ENCODE results near the gene G0S2. TPM values are rescaled to one million over a fixed set of nuclear protein-coding genes. Genes with fewer than 3 reads are reported as not detected.

G0S2 gene
- polyA plus RNA-seq, 1 of the 3 experiments (the other 2 are of a cell fraction) = 43.2 TPM

DNA sequence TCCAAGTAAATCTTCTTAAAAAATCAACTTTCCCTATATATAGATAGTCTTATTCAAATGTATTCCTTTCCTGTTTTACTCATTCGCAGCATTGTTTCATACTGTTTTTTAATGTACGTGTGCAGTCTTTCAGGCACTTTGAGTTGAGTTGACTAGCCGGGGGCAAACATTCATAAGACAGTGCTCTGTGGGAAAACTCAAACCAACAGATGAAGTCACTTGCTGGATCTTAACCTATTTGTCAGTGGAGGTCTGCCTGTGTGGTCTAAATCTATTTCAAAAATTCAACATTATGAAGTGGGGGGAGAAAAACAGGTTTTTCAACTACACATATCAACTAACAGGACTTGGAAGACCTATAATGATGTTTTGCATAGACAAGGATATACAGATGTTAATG lies 35.6 kb downstream of the G0S2 start:
- H3K79me2 ChIP-seq (ENCODE audit: insufficient read depth) = no peaks in the 10 kb centered on the region
- ChIA-PET CTCF (interaction anchor here (1.7 kb wide), 1 partner anchor 18 kb away, joined by 4 read pairs; no protein-coding TSS in a partner anchor), POLR2A (no interaction called here)
- TF ChIP-seq ELF1 (IDR thresholded peaks at IDR 0.05) (no peak), TEAD4 (IDR thresholded peaks at IDR 0.05; ENCODE audit: borderline replicate concordance, insufficient read depth) (no peak), GABPA (IDR thresholded peaks at IDR 0.05; ENCODE audit: low read depth) (no peak), RXRA (IDR thresholded peaks at IDR 0.05; ENCODE audit: borderline replicate concordance, low read depth) (no peak), RFX5 (IDR thresholded peaks at IDR 0.05; ENCODE audit: low read length) (no peak)
- H2AFZ ChIP-seq (ENCODE audit: low read depth) = no peak overlapping the region
- H3K9ac ChIP-seq = no peak overlapping the region
- H3K27me3 ChIP-seq (ENCODE audit: insufficient read depth) = no peaks in the 10 kb centered on the region
- H3K36me3 ChIP-seq (replicated peaks in 1 of 2; ENCODE audit: control insufficient read depth in 1 of 2, insufficient read depth in 2 of 2, low read length in 1 of 2) = no peaks in the 10 kb centered on the region
- no peak overlapping the region for H3K4me3 ChIP-seq (ENCODE audit: low read depth in 2 of 2, low read length in 1 of 2)
- no peak overlapping the region for H3K27ac ChIP-seq (ENCODE audit: low read depth in 2 of 2, low read length in 1 of 2)
- 88% methylated on average over 3 of the region's 3 CpGs for WGBS (ENCODE audit: low lambda C conversion rate)
- peaks cover 0 to 23% of the 10 kb centered on the region in 2 experiments; a peak in 3 of 4 replicates for H3K4me1 ChIP-seq (ENCODE audit: control insufficient read depth in 1 of 2, insufficient read depth in 2 of 2, low read depth in 1 of 2, low read length in 1 of 2)
- H3F3A ChIP-seq (replicated peaks; ENCODE audit: insufficient read depth) = peaks cover 7% of the 10 kb centered on the region
- no peaks in the 10 kb centered on the region for H3K9me3 ChIP-seq
- H3K9me2 ChIP-seq = no peaks in the 10 kb centered on the region
- H3K4me2 ChIP-seq = no peak overlapping the region
- no peak for DNase-seq
- H4K20me1 ChIP-seq (ENCODE audit: insufficient read depth) = no peaks in the 10 kb centered on the region

GRCh38 chr1:209714338-209714737 lies 39.1 kb downstream of the G0S2 start:
- 61% methylated on average over 2 of the region's 2 CpGs for WGBS (ENCODE audit: low lambda C conversion rate)
- no peaks in the 10 kb centered on the region for H3K27me3 ChIP-seq (ENCODE audit: insufficient read depth)
- H3K4me2 ChIP-seq = no peak overlapping the region
- ChIA-PET POLR2A (no interaction called here), CTCF (no interaction called here)
- no peak overlapping the region for H3K27ac ChIP-seq (ENCODE audit: low read depth in 2 of 2, low read length in 1 of 2)
- no peaks in the 10 kb centered on the region for H3K79me2 ChIP-seq (ENCODE audit: insufficient read depth)
- DNase-seq = no peak
- no peaks in the 10 kb centered on the region for H3K9me3 ChIP-seq
- no peaks in the 10 kb centered on the region for H4K20me1 ChIP-seq (ENCODE audit: insufficient read depth)
- H3F3A ChIP-seq (replicated peaks; ENCODE audit: insufficient read depth) = peaks cover 15% of the 10 kb centered on the region
- H3K36me3 ChIP-seq (replicated peaks in 1 of 2; ENCODE audit: control insufficient read depth in 1 of 2, insufficient read depth in 2 of 2, low read length in 1 of 2) = no peaks in the 10 kb centered on the region
- H3K4me3 ChIP-seq (ENCODE audit: low read depth in 2 of 2, low read length in 1 of 2) = no peak overlapping the region
- peaks cover 0 to 10% of the 10 kb centered on the region in 2 experiments; a peak in 1 of 4 replicates for H3K4me1 ChIP-seq (ENCODE audit: control insufficient read depth in 1 of 2, insufficient read depth in 2 of 2, low read depth in 1 of 2, low read length in 1 of 2)
- H2AFZ ChIP-seq (ENCODE audit: low read depth) = no peak overlapping the region; the same call in 1 of the 2 replicates
- no peak overlapping the region for H3K9ac ChIP-seq
- H3K9me2 ChIP-seq = no peaks in the 10 kb centered on the region
- TF ChIP-seq SIN3A (IDR thresholded peaks at IDR 0.05; ENCODE audit: borderline replicate concordance, low read depth, low read length) (no peak), RAD21 (IDR thresholded peaks at IDR 0.05; ENCODE audit: low read length) (no peak), JUND (IDR thresholded peaks at IDR 0.05) (no peak), TCF12 (IDR thresholded peaks at IDR 0.05) (no peak)
- TF ChIP-seq, protein P1, sequence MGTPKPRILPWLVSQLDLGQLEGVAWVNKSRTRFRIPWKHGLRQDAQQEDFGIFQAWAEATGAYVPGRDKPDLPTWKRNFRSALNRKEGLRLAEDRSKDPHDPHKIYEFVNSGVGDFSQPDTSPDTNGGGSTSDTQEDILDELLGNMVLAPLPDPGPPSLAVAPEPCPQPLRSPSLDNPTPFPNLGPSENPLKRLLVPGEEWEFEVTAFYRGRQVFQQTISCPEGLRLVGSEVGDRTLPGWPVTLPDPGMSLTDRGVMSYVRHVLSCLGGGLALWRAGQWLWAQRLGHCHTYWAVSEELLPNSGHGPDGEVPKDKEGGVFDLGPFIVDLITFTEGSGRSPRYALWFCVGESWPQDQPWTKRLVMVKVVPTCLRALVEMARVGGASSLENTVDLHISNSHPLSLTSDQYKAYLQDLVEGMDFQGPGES (IDR thresholded peaks at IDR 0.05; ENCODE audit: low read depth, low read length) = no peak

DNA sequence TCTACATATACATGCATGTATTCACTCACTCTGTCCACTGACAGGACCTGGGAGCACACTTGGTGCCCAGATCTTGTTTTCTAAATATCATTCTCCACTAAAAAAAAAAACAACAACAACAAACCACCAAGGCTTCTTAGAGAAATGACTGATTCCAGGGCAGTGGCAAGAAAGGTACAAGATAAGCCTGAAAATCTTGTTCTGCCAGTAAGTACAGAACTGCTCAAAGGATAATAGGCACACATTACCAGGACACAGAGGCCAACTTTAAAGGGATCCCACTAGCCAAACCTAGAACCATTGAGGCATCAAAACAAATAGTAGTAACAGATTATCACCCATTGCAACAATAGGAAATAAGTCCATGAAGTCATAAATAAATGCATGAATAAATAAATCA lies 40.1 kb downstream of the G0S2 start:
- ChIA-PET CTCF (no interaction called here), POLR2A (no interaction called here)
- H3K4me3 ChIP-seq (ENCODE audit: low read depth in 2 of 2, low read length in 1 of 2) = no peak overlapping the region
- no peak overlapping the region for H3K4me2 ChIP-seq
- H4K20me1 ChIP-seq (ENCODE audit: insufficient read depth) = no peaks in the 10 kb centered on the region
- TF ChIP-seq, protein P2, sequence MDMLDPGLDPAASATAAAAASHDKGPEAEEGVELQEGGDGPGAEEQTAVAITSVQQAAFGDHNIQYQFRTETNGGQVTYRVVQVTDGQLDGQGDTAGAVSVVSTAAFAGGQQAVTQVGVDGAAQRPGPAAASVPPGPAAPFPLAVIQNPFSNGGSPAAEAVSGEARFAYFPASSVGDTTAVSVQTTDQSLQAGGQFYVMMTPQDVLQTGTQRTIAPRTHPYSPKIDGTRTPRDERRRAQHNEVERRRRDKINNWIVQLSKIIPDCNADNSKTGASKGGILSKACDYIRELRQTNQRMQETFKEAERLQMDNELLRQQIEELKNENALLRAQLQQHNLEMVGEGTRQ (IDR thresholded peaks at IDR 0.05; ENCODE audit: borderline replicate concordance, low read depth, low read length) = no peak
- no peak for TF ChIP-seq TAF1 (IDR thresholded peaks at IDR 0.05; ENCODE audit: borderline replicate concordance, low read depth, low read length)
- TF ChIP-seq RFX5 (IDR thresholded peaks at IDR 0.05; ENCODE audit: low read length) = no peak
- TF ChIP-seq FOSL2 (IDR thresholded peaks at IDR 0.05; ENCODE audit: borderline replicate concordance, low read depth) = no peak
- no peak for TF ChIP-seq YY1 (IDR thresholded peaks at IDR 0.05; ENCODE audit: low read depth)
- TF ChIP-seq, protein P3, sequence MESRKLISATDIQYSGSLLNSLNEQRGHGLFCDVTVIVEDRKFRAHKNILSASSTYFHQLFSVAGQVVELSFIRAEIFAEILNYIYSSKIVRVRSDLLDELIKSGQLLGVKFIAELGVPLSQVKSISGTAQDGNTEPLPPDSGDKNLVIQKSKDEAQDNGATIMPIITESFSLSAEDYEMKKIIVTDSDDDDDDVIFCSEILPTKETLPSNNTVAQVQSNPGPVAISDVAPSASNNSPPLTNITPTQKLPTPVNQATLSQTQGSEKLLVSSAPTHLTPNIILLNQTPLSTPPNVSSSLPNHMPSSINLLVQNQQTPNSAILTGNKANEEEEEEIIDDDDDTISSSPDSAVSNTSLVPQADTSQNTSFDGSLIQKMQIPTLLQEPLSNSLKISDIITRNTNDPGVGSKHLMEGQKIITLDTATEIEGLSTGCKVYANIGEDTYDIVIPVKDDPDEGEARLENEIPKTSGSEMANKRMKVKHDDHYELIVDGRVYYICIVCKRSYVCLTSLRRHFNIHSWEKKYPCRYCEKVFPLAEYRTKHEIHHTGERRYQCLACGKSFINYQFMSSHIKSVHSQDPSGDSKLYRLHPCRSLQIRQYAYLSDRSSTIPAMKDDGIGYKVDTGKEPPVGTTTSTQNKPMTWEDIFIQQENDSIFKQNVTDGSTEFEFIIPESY (IDR thresholded peaks at IDR 0.05; ENCODE audit: borderline replicate concordance, low read depth) = no peak
- TF ChIP-seq RXRA (IDR thresholded peaks at IDR 0.05; ENCODE audit: borderline replicate concordance, low read depth) = no peak
- TF ChIP-seq FOXM1 (IDR thresholded peaks at IDR 0.05; ENCODE audit: low read depth) = no peak
- TF ChIP-seq RAD21 (IDR thresholded peaks at IDR 0.05; ENCODE audit: low read length) = no peak
- no peak for TF ChIP-seq GABPA (IDR thresholded peaks at IDR 0.05; ENCODE audit: low read depth)
- no peak overlapping the region for H3K27ac ChIP-seq (ENCODE audit: low read depth in 2 of 2, low read length in 1 of 2)
- H3K79me2 ChIP-seq (ENCODE audit: insufficient read depth) = no peaks in the 10 kb centered on the region
- H3K27me3 ChIP-seq (ENCODE audit: insufficient read depth) = no peaks in the 10 kb centered on the region
- H3K4me1 ChIP-seq (ENCODE audit: control insufficient read depth in 1 of 2, insufficient read depth in 2 of 2, low read depth in 1 of 2, low read length in 1 of 2) = peaks cover 0 to 12% of the 10 kb centered on the region in 2 experiments; a peak in 2 of 4 replicates
- no peak overlapping the region for H3K9ac ChIP-seq
- H3K9me2 ChIP-seq = no peaks in the 10 kb centered on the region
- no peak for DNase-seq
- no peaks in the 10 kb centered on the region for H3K9me3 ChIP-seq
- no peak overlapping the region for H2AFZ ChIP-seq (ENCODE audit: low read depth)
- peaks cover 18% of the 10 kb centered on the region for H3F3A ChIP-seq (replicated peaks; ENCODE audit: insufficient read depth)
- no peaks in the 10 kb centered on the region for H3K36me3 ChIP-seq (replicated peaks in 1 of 2; ENCODE audit: control insufficient read depth in 1 of 2, insufficient read depth in 2 of 2, low read length in 1 of 2)

Measured in SK-N-SH (cell line).